GM19372 (cell line): ENCODE data around the gene GAB2.
"Not testable (repeated sequence)": the region's sequence is repeated elsewhere in the genome, so short reads cannot be mapped to it uniquely, and the experiment has no call there.

Experiments
- ATAC-seq: cut with Tn5 transposase; IDR thresholded peaks from one replicate; pipeline ENCODE4 v1.9.1; 2021; ENCODE audit warnings: mild to moderate bottlenecking, low read depth, moderate library complexity; ENCODE audit not compliant: unreplicated experiment

GAB2 gene

DNA sequence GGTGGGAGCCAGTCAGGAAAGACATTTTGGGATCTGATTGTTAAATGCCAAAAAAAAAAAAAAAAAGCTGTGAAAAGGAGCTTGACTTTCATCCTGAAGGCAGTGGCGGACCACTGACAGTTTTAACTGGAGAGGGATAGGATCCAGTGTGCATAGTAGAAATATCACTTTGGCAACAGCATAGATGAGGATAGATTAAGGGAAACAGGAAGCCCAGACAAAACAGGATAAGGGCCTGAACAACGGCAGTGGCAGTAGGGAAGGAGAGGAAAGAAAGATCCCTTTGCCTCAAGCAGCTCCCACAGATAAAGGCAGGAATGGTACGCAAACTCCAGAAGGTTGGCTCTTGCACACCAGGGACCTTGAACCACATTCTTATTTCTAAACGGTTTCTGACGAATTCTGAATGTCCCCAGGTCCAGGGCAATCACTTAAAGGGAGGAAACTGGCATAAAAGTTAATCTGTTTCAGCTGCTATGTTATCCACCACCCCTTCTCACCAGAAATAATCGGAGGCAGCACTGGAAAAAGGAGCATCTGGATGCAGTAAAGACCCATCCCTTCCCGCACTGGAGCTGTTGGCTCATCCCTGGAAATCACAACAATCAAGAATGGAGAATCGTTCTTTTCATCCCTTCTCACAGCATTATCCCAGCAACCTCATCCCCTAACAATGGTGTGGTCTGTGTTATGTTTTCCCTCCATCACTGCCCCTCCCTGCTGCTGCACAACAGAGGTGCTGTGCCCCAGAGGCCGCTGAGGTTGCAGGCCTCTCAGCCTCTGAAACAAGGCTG, 99.1 kb downstream of the GAB2 start:
- ATAC-seq: no peak

DNA sequence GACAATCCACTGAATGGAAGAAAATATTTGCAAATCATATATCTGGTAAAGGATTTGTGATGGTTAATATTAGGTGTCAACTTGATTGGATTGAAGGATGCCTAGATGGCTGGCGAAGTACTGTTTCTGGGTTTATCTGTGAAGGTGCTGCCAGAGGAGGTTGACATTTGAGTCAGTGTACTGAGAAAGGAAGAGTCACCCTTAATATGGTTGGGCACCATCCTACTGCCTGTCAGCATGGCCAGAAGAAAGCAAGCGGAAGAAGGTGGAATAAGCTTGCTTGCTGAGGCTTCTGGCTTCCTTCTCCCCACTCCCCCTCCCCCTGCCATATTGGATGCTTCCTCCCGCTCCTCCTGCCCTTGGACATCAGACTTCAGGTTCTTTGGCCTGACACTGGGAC, 101.9 kb downstream of the GAB2 start:
- ATAC-seq: no peak

DNA sequence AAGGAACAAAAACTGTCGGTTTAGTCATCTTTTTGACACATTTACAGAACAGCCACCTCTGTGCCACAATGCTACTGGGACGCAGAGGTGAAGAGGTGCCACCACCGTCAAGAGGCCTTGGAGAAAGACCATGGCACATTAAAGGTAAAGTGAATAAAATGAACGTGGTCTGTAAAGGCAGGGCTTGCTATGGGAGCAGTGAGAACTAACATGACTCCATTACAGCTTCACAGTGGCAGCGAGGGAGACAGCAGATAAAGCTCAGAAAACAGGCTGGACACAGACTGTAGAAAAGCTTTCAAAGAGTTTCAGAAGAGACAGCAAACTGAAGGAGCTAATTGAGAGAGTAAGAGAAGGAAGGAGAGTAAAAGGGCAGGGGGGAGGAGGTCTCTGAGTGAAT, 102.9 kb downstream of the GAB2 start:
- ATAC-seq: no peak

DNA sequence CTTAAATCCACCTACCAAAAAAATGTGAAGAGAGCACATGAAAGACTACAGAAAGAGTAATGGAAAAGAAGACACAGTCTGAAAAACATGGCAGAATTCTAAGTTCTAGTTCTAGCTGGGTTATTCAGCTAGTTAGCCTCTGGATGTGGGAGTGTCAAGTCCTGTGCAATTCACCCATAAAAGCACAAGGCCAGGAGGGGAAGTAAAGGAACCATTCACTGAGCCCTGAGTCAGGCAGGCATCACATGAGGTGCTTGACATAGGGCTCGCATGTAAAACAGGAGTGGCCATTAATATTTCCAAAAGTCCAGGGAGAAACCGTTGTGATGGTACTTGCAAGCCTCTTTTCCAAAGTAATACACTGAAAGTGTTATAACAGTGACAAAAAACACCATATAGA, 103.7 kb downstream of the GAB2 start:
- no peak for ATAC-seq

DNA sequence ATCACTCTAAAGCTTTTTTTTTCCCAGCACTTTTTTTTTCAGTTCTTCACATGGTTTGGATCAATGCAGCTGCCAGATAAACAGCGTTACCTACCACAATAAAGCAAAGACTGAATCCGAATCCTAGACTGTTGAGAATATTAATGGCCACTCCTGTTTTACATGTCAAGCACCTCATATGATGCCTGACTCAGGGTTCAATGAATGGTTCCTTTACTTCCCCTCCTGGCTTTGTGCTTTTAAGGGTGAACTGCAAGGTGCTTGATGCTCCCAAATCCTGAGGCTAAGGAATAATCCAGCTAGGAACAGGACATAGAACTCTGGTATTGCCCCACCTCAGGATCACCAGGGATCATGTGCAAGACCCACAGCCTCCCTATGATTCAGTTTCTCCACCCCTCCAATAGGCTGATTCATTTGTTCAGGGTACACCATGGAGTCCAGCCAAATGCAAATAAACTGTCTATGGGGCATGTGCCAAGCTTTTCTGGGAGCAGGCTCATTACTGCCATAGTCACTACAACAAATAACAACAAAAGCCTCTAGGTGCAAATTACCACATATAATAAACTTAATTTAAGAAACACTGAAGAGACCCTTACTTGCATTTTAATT, 104.3 kb downstream of the GAB2 start:
- ATAC-seq: no peak

DNA sequence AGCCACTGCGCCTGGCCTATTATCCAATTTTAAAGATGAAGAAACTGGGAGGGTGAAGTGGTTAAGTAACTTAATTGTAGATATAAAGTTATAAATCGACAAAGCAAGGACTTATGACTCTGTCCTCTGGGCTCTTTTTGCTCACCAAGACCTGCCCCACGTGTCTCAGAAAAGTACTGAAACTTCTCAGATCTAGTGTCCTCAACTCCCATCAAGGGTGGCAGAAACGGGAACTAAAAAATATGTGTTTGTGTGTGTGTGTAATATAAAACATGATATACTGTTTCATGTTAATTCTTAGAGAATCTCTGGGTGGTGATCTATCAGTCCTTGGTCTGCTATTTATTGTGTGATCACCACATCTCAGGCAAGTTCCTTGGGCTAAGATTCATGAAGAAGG, 104.9 kb downstream of the GAB2 start:
- no peak for ATAC-seq

DNA sequence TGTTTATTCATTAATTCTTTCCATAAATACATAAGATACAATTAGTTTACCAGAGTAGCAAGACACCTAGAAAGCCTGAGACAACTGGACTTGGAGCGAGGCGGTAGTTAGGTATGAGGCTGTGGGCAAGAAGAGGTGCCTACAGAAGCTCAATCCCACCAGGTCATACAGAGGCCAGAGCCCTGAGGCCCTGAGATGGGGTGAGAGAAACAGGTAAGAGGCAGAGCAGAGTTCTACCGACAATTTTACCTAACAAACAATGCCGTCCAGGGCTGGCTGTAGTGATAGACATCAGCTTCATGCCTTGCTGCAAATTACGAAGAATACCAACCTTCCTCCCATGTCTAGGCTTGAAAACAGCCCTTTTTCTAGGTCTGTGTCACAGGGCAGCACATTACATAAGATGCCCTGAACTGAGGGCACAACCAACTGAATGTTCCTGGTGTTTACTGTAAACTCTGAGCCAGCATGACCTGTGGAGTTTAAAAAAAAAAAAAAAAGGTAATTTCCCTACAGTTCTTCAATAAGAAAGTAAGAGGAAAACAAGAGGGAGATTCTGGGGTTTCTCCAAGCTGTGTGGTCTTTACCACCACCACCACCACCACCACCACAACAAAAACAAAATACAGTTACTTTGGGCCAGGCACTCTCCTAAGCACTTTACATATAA, 105.8 kb downstream of the GAB2 start:
- no peak for ATAC-seq

DNA sequence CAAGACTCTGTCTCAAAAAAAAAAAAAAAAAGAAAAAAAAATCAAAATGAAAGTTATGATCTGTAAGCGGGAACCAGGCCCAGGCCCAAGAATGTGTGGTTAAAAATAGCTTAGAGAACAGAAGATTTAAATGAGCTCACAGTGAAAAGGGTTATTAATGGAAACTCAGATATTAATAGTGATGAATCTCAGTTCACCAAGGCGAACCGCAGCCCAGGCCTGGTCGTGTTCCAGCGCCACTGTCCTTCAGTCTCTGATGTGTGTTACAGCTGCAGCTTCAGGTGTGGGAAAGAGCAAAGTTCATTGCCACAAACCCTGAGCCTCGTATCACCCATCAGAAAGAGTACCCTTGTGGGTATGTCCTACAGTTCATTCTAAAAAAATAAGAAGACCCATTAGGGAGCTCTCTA, 107.1 kb downstream of the GAB2 start:
- peak; percentile 74 for ATAC-seq

DNA sequence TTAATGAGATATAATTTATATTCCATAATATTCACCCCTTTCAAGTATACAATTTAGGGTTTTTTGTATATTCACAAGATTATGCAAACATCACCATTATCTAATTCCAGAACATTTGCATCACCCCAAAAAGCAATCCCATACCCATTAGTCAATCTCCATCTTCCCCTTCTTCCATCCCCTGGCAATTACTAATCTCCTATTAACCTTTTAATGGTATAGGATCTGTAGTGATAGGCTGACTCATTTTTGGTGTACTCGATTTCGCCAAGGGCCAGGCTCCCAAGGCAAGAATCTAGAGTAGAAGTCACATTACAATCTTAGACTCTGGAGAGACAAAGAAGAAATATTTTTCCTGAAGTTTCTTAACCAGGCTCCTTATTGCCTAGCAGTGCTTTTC, 113.4 kb downstream of the GAB2 start:
- ATAC-seq: no peak

DNA sequence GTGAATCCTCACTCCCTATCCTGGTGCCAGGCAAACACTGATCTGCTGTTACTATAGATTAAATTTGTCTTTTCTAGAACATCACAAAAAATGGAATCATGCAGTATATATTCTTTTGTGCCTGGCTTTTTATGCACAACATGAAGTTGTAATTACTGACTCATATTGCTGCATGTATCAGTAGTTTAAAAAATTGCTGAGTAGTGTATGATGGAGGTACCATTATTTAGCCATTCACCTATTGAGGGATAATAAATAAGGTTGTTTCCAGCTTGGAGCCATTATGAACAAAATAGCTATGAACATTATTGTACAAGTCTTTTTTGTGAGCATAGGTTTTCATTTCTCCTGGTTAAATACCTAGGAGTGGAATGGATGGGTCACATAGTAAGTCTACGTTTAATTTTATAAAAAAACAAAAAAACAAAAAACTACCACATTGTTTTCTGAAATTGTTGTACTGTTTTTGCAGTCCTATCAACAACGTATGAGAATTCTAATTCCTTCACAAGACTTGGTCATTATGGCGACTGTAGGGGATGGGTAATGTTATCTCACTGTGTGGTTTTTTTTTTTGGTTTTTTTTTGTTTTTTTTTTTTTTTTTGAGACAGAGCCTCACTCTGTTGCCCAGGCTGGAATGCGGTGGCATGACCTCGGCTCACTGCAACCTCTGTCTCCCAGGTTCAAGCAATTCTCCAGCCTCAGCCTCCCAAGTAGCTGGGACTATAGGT, 117.3 kb downstream of the GAB2 start:
- no peak for ATAC-seq

DNA sequence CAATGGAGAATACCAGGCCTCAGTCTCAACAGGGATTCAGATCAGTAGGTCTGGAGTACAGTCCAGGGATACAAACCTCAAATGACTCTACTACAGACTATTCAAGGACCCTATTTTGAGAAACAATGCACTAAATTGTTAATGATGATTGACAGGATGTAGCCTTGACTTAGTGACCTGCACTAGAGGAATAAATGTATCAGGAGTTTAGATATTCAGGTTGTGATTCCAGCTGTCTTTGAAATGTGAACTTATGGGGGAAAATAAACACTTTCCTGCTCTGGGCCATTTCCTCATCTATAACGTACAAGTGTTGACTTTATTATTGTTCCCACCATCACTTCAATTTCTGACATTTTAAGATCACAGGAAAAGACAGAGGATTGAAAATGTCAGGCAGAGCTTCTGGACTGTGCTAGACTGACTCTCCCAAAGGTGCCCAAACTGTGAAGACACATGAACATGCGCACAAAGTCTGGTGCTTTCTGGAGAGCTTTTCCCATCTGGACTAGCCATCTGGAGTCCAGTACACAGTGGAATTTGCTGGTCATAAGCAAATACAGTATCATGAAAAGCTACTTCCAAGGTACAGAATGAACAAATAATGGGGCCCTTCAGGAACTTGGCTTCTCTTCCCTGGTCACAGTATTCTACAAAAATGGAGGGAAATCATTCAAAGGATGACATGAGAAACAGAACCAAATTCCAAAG, 118.5 kb downstream of the GAB2 start:
- no peak for ATAC-seq

DNA sequence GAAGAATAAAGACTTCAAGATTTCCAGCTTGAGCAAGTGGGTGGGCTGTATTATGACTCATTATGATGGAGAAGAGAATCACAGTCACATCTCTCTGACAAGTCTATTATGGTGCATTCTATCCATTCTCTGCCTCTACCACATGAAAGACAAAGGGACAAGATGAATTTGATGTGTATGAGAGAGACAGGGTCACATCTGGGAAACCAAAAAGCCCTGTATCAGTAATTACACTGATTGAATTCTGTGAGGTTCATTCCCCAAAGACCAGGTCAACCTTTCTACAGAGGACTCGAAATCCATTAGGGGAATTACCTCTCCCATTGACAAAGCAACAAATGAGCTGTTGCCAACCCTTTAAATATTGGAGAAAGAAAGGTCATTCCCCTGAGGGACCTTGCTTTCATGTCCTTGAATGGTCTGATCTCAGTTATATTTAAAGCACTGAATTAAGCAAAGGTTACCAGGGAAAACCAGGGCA, 119.3 kb downstream of the GAB2 start:
- no peak for ATAC-seq

DNA sequence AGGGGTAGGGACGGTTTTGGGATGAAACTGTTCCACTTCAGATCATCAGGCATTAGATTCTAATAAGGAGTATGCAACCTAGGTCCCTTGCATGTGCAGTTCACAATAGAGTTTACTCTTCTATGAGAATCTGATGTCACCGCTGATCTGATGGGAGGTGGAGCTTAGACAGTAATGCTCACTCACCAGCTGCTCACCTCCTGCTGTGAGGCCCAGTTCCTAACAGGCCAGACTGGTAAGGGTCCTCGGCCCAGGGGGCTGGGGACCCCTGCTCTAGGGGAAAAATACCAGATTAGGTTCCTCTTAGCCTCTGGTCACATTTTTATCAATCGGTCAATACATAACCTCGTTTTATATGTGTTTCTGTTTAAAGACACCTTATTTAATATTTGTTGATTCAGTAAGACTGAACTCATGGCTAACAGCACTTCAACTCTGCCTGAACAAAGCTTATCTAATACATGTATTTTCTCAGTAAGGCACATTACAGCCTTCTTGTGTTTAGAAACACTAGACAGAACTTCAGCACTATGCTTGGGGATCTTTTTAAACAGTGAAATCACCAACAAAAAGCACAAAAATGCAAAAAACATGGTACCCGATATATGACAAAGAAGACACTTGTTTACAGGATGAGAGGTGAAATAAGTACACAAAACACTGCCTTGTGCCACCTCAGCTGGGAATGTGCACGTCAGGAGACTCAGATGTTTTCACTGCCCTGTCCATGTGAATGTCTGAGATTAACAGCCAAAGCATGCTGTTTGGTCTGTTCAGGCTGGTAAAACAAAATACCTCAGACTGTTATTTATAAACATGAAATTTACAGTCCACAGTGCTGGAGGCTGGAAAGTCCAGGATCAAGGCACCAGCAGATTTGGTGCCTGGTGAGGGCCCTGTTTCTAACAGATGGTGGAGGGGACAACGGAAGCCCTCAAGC, 121.4 kb downstream of the GAB2 start:
- ATAC-seq: no peak

DNA sequence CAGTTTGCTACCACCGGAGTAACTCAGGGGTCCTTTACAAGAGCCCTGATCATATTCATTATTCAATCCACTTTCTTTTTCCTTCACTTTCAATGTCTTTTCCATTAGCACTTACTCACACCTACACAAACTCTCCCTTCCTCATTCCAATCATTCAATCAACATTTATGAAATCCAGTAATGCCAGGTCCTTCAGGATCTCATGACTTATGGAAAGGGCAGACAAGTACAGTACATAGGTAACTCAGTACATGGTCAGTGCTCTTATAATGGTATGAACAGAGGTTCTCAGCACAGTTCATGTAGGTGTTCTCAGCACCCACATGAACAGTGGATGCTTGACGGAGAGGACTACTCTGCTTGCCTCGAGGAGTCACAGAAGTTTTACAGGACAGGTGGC, 122.3 kb downstream of the GAB2 start:
- ATAC-seq: no peak

DNA sequence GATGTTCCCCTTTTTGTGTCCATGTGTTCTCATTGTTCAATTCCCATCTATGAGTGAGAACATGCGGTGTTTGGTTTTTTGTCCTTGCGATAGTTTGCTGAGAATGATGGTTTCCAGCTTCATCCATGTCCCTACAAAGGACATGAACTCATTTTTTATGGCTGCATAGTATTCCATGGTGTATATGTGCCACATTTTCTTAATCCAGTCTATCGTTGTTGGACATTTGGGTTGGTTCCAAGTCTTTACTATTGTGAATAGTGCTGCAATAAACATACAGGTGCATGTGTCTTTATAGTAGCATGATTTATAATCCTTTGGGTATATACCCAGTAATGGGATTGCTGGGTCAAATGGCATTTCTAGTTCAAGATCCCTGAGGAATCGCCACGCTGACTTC, 123.5 kb downstream of the GAB2 start:
- not testable (repeated sequence) for ATAC-seq

DNA sequence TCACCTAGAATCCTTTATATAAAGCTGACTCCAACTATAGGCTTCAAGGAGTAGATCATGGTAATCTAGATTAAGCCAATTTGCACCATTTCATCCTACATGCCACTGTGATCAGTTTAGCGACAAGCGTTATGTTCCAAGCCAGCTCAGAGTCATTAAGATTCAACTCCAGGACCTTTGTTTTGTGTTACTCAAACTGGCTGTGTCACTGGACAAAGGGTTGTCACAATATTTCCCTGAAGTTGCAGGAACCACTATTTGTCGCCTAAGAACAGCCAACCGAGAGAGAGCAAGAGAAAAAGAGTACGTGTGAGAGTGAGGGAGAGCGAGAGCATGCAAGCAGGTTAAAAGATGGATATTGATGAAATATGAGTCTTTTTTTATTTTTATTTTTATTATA, 124.1 kb downstream of the GAB2 start:
- ATAC-seq: no peak

DNA sequence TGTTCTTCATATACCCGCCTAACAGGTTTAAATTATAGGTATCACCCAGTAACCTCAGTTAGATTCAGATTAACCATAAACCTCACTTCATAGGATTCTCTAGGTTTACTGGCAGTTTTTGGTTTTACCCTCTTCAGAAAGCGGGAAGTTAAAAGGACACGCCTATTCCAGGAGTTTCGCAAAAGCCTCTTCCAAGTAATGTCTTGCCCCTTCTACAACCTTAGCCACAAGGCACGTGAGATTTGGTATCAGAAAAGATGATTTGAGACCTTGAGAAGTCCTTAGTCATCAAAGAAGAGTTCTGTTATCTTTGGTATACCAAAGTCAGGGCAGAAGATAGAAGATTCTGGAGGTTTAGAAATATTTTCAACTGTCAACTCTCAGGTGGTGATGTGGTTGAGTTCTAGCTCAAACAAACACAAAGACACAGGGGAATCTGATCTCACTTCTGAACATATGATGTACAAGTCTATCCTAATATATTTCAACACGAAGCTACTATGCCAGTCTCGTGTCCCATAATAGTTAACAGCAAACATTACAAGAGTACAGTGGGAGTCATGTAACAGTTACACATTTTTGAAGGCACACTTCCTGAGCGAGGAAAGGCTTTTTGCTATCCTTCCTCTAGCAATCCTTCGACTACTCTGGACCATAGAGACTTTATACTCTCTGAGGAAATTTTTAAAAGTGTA, 125.4 kb downstream of the GAB2 start:
- ATAC-seq: no peak

DNA sequence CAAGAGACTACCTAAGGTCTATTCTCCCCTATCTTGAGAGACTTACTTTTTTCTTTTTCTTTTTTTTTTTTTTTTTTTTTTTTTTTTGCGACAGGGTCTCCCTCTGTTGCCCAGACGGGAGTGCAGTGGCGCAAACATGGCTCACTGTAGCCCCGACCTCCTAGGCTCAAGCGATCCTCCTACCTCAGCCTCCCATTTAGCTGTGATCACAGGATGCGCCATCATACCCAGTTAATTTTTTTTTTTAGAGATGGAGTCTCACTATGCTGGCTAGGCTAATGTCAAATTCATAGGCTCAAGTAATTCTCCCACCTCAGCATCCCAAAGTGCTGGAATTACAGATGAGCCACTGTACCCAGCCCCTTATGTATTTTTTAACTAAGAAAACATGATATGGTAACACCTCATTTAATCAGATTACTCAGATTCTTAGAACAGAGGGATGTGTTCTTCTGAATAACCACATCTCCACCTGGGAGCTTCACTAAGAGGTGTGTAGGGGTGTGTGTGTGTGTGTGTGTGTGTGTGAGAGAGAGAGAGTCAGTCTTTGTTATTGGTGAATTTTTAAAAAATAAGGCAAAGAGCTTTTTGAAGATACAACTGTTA, 126.0 kb downstream of the GAB2 start:
- ATAC-seq: no peak
